ENCODE measurements around the gene GABARAPL2. TPM values are rescaled to one million over a fixed set of nuclear protein-coding genes. Genes with fewer than 3 reads are reported as not detected.

Gene GABARAPL2
- polyA plus RNA-seq, 1 donor from 2014 or later, result 344 TPM

GRCh38 chr16:75620326-75621169, 54.4 kb downstream of the GABARAPL2 start:
- H4K20me1 ChIP-seq (ENCODE audit: insufficient read depth), result no peaks in the 10 kb centered on the region
- H3K27me3 ChIP-seq (ENCODE audit: insufficient read depth, low read depth, low read length), result no peaks in the 10 kb centered on the region
- peak overlapping the region; percentile 79 for H3K4me3 ChIP-seq (ENCODE audit: low read length)
- no peaks in the 10 kb centered on the region for H3K9me3 ChIP-seq (ENCODE audit: low read length)
- no peak for TF ChIP-seq CTCF (IDR thresholded peaks at IDR 0.05; ENCODE audit: poor library complexity, severe bottlenecking)
- TF ChIP-seq POLR2AphosphoS5 (IDR thresholded peaks at IDR 0.05), result no peak
- TF ChIP-seq REST (IDR thresholded peaks at IDR 0.05; ENCODE audit: borderline replicate concordance), result no peak
- no peak for TF ChIP-seq MXI1 (conservative IDR thresholded peaks at IDR 0.05; ENCODE audit: poor library complexity, severe bottlenecking)
- H3K4me2 ChIP-seq (ENCODE audit: low read length), result no peak overlapping the region
- no peaks in the 10 kb centered on the region for H3F3A ChIP-seq (ENCODE audit: insufficient read depth, low read length, poor library complexity, severe bottlenecking)
- peaks cover 3% of the 10 kb centered on the region for H3K36me3 ChIP-seq (ENCODE audit: insufficient read depth, low read length)
- H3K27ac ChIP-seq (ENCODE audit: low read length), result no peak overlapping the region
- H3K9me2 ChIP-seq (ENCODE audit: insufficient read depth, low read length), result no peaks in the 10 kb centered on the region
- no peak overlapping the region for H2AFZ ChIP-seq (ENCODE audit: low read depth, low read length)
- no peak overlapping the region for H3K9ac ChIP-seq (ENCODE audit: low read length)
- H3K79me2 ChIP-seq (replicated peaks; ENCODE audit: insufficient read depth, low read length), result peaks cover 4% of the 10 kb centered on the region

GRCh38 chr16:75621170-75621477, 54.9 kb downstream of the GABARAPL2 start:
- no peaks in the 10 kb centered on the region for H3K27me3 ChIP-seq (ENCODE audit: insufficient read depth, low read depth, low read length)
- H3K27ac ChIP-seq (ENCODE audit: low read length), result no peak overlapping the region
- H3K9me3 ChIP-seq (ENCODE audit: low read length), result no peaks in the 10 kb centered on the region
- peak overlapping the region; percentile 79 for H3K4me3 ChIP-seq (ENCODE audit: low read length)
- H3K79me2 ChIP-seq (replicated peaks; ENCODE audit: insufficient read depth, low read length), result peaks cover 4% of the 10 kb centered on the region
- H3K4me2 ChIP-seq (ENCODE audit: low read length), result peak overlapping the region; percentile 98
- H3K9me2 ChIP-seq (ENCODE audit: insufficient read depth, low read length), result no peaks in the 10 kb centered on the region
- peaks cover 3% of the 10 kb centered on the region for H3K36me3 ChIP-seq (ENCODE audit: insufficient read depth, low read length)
- no peak overlapping the region for H3K9ac ChIP-seq (ENCODE audit: low read length)
- no peak overlapping the region for H2AFZ ChIP-seq (ENCODE audit: low read depth, low read length)
- peak; percentile 54 for TF ChIP-seq RAD21 (conservative IDR thresholded peaks at IDR 0.05)
- no peak for TF ChIP-seq EZH2 (IDR thresholded peaks at IDR 0.05; ENCODE audit: borderline replicate concordance, insufficient read depth, low read length, poor library complexity, severe bottlenecking)
- peak; percentile 59 for TF ChIP-seq SMC3 (conservative IDR thresholded peaks at IDR 0.05; ENCODE audit: poor library complexity)
- peak; percentile 67 for TF ChIP-seq CTCF (IDR thresholded peaks at IDR 0.05; ENCODE audit: poor library complexity, severe bottlenecking)
- H4K20me1 ChIP-seq (ENCODE audit: insufficient read depth), result no peaks in the 10 kb centered on the region
- no peaks in the 10 kb centered on the region for H3F3A ChIP-seq (ENCODE audit: insufficient read depth, low read length, poor library complexity, severe bottlenecking)

Data from neural cell (in vitro differentiated cells).